DND-41 (cell line): ENCODE data around the gene NSD1.

Source experiments
- ATAC-seq: fragments of 200-7000 bp; cut with Tn5 transposase; 3 replicates; pipeline ENCODE4 v1.9.1; 2021; ENCODE audit warnings: low read depth; ENCODE audit not compliant: insufficient read depth
- DNase-seq: peaks from one replicate; pipeline ENCODE4 v3.0.0-alpha.2; 2020
- H2AFZ ChIP-seq: 2 replicates; pipeline ENCODE4 v1.6.0; 2012; ENCODE audit warnings: low read depth, low read length
- H3K27ac ChIP-seq: 2 replicates; pipeline ENCODE4 v1.5.1; 2012; ENCODE audit warnings: low read length, inconsistent platforms
- H3K27me3 ChIP-seq: fragments of 200-600 bp; sonication (generic); 2 replicates; pipeline ENCODE4 v1.6.0; 2012; ENCODE audit warnings: low read length, mild to moderate bottlenecking, inconsistent platforms; ENCODE audit not compliant: insufficient read depth, poor library complexity
- H3K36me3 ChIP-seq: 2 replicates; pipeline ENCODE4 v1.5.1; 2012; ENCODE audit warnings: low read length, inconsistent platforms; ENCODE audit not compliant: insufficient read depth
- H3K4me1 ChIP-seq: 2 replicates; pipeline ENCODE4 v1.5.1; 2012; ENCODE audit warnings: mild to moderate bottlenecking, low read length; ENCODE audit not compliant: insufficient read depth
- H3K4me2 ChIP-seq: 2 replicates; pipeline ENCODE4 v1.6.0; 2012; ENCODE audit warnings: mild to moderate bottlenecking, moderate library complexity, low read length, inconsistent platforms; ENCODE audit not compliant: insufficient read depth
- H3K4me3 ChIP-seq, 2 experiments: fragments of 200-600 bp in 1 of 2; shearing (Covaris generic) in 1 of 2; 2 replicates each; pipeline ENCODE4 v1.5.1; 2012 to 2016; ENCODE audit warnings: inconsistent platforms in 2 of 2, low read length in 2 of 2, mild to moderate bottlenecking in 2 of 2, low read depth in 1 of 2, moderate library complexity in 1 of 2
- H3K79me2 ChIP-seq: 2 replicates; pipeline ENCODE4 v1.6.0; 2012; ENCODE audit warnings: low read length, inconsistent platforms; ENCODE audit not compliant: insufficient read depth
- H3K9ac ChIP-seq: 2 replicates; pipeline ENCODE4 v1.6.0; 2012; ENCODE audit warnings: low read depth, mild to moderate bottlenecking, inconsistent platforms, low read length, moderate library complexity
- H3K9me3 ChIP-seq: 2 replicates; pipeline ENCODE4 v1.5.1; 2012; ENCODE audit warnings: low read length, moderate library complexity, mild to moderate bottlenecking, inconsistent platforms; ENCODE audit not compliant: insufficient read depth, severe bottlenecking
- H4K20me1 ChIP-seq: 2 replicates; pipeline ENCODE4 v1.6.0; 2012; ENCODE audit warnings: low read length; ENCODE audit not compliant: insufficient read depth
- CTCF ChIP-seq: IDR thresholded peaks from 2 replicates; pipeline ENCODE4 v1.5.1; 2012; ENCODE audit warnings: borderline replicate concordance, low read length, moderate library complexity, mild to moderate bottlenecking; ENCODE audit not compliant: poor library complexity, severe bottlenecking; ENCODE audit errors: extremely low read depth
- EZH2 ChIP-seq: IDR thresholded peaks from 3 replicates; pipeline ENCODE4 v1.6.1; 2012; ENCODE audit warnings: borderline replicate concordance, low read depth, mild to moderate bottlenecking, moderate library complexity, low read length, inconsistent platforms; ENCODE audit not compliant: severe bottlenecking

NSD1 gene

GRCh38 chr5:177183142-177183541 lies 49.6 kb downstream of the NSD1 start:
- Histone ChIP-seq H3K9me3 (no peaks in the 10 kb centered on the region), H3K79me2 (peaks cover 79% of the 10 kb centered on the region), H3K27ac (no peak overlapping the region), H3K4me1 (no peaks in the 10 kb centered on the region), H3K36me3 (peaks cover 6% of the 10 kb centered on the region; the same call in 1 of the 2 replicates), H3K9ac (no peak overlapping the region), H3K4me3 (no peak overlapping the region), H4K20me1 (peaks cover 24% of the 10 kb centered on the region; the same call in 1 of the 2 replicates), H2AFZ (no peak overlapping the region), H3K27me3 (no peaks in the 10 kb centered on the region), H3K4me2 (no peak overlapping the region)
- no peak for DNase-seq
- TF ChIP-seq CTCF: no peak
- TF ChIP-seq EZH2: no peak
- ATAC-seq: no peak

DNA sequence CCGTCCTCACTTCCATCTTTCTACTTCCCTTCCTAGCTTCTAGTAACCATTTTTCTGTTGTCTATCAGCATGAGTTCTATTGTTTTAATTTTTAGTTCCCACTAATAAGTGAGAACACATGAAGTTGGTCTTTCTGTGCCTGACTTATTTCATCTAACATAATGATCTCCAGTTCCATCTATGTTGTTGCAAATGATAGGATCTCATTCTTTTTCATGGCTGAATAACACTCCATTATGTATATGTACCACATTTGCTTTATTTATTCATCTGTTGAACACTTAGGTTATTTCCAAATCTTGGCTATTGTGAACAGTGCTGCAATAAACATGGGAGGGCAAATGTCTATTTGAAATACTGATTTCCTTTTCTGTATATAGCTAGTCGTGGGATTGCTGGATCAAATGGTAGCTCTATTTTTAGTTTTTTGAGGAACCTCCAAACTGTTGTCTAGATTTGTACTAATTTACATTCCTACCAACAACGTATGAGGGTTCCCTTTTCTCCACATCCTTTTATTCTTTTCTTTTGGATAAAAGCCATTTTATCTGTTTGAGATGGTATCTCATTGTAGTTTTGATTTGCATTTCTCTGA lies 50.3 kb downstream of the NSD1 start:
- no peak overlapping the region for H3K4me3 ChIP-seq
- peaks cover 82% of the 10 kb centered on the region for H3K79me2 ChIP-seq
- H3K27me3 ChIP-seq: no peaks in the 10 kb centered on the region
- TF ChIP-seq CTCF: no peak
- no peak for TF ChIP-seq EZH2
- H3K27ac ChIP-seq: no peak overlapping the region
- H2AFZ ChIP-seq: no peak overlapping the region
- H3K36me3 ChIP-seq: peaks cover 10% of the 10 kb centered on the region; the same call in 1 of the 2 replicates
- no peaks in the 10 kb centered on the region for H3K9me3 ChIP-seq
- ATAC-seq (no peak), DNase-seq (no peak)
- H4K20me1 ChIP-seq: peaks cover 24% of the 10 kb centered on the region; the same call in 1 of the 2 replicates
- H3K4me2 ChIP-seq: no peak overlapping the region
- H3K9ac ChIP-seq: no peak overlapping the region
- no peaks in the 10 kb centered on the region for H3K4me1 ChIP-seq

- no peak overlapping the region for H3K9ac ChIP-seq
- peaks cover 24% of the 10 kb centered on the region; the same call in 1 of the 2 replicates for H4K20me1 ChIP-seq
- H3K4me3 ChIP-seq: no peak overlapping the region
- ATAC-seq (no peak), DNase-seq (no peak)
- no peak overlapping the region for H3K4me2 ChIP-seq
- TF ChIP-seq EZH2 (no peak), CTCF (no peak)
- H3K9me3 ChIP-seq: no peaks in the 10 kb centered on the region
- H2AFZ ChIP-seq: no peak overlapping the region
- H3K79me2 ChIP-seq: peaks cover 84% of the 10 kb centered on the region
- peaks cover 10% of the 10 kb centered on the region; the same call in 1 of the 2 replicates for H3K36me3 ChIP-seq
- no peak overlapping the region for H3K27ac ChIP-seq
- H3K4me1 ChIP-seq: no peaks in the 10 kb centered on the region
- H3K27me3 ChIP-seq: no peaks in the 10 kb centered on the region
Measured at GRCh38 chr5:177185993-177186392, 52.4 kb downstream of the NSD1 start.
